ENCODE results near the gene HHAT. TPM values are rescaled to one million over a fixed set of nuclear protein-coding genes. Genes with fewer than 3 reads are reported as not detected.
"Not testable (repeated sequence)": the region's sequence is repeated elsewhere in the genome, so short reads cannot be mapped to it uniquely, and the experiment has no call there.

The HHAT gene
- polyA plus RNA-seq, 4 donors, result 12.7 to 14.2 (median 13.9) TPM

- DNase-seq (ENCODE audit: low read depth in 4 of 4, low spot score in 2 of 4), result no peak
Observed at GRCh38 chr1:210384625-210385024, 55.9 kb downstream of the HHAT start.

GRCh38 chr1:210385228-210385627 is 56.5 kb downstream of the HHAT start:
- DNase-seq (ENCODE audit: low read depth in 4 of 4, low spot score in 2 of 4), result no peak

DNA sequence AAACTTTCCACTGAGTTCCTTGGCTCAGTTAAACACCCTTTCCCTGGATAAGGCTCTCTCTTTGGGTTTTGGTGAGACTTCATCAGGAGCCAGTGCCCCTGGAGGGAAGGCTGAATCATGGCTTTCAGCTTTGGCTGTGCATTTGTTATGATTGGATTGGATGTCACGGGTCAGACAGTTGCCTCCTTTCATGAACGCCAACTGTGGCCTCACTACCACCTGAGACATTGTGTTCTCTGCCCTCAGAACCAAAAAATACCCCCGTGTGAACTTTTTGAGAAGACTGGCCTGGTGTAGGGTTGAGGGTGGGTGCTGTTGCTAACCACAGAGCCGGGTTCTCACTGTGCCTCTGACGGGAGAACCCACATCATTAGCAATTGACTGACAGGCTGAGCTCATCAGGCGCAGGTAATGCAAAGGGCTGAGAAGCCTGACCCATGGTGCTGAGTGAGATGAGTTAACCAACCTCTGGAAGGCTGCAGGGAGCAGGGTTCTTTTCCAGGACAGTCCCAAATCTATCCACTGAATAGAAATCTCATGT is 65.6 kb downstream of the HHAT start:
- DNase-seq (ENCODE audit: low read depth in 4 of 4, low spot score in 2 of 4), result no peak

DNA sequence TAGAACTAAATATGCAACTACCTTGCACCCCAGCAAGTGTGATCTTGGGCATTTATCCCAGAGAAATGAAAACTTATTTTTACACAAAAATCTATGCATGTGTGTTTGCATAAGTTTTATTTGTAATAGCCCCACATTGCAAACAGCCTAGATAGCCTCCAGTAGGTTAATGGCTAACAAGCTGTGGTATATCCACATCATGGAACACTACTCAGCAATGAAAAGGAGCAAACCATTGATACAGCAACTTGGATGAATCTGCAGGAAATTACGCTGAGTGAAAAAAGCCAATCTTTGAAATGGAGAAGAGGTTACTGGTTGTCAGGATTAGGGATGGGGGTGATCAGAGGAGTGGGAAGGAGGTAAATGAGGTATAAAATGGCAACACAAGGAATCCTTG is 67.8 kb downstream of the HHAT start:
- DNase-seq (ENCODE audit: low read depth in 4 of 4, low spot score in 2 of 4), result no peak

- DNase-seq (ENCODE audit: low read depth in 4 of 4, low spot score in 2 of 4), result no peak
Observed at GRCh38 chr1:210397252-210397651, 68.5 kb downstream of the HHAT start.

DNA sequence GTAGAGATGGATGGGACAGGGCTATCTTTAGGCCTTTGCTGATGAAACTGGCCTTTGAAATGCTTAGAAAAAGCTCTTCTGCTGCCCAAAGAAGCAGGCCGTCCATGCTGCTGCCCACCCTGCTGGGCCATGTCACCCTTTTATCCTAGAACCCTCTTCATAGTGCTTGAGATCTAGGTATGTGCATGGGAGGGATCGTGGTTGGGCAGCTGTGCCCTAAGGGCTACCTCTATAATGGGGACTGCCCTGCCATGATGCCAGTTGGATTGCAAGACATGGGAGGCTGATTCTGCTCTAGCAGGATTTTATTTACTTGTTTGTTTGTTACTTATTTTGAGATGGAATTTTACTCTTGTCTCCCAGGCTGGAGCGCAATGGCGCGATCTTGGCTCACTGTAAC is 69.0 kb downstream of the HHAT start:
- DNase-seq (ENCODE audit: low read depth in 4 of 4, low spot score in 2 of 4), result no peak

GRCh38 chr1:210398466-210398865 is 69.8 kb downstream of the HHAT start:
- no peak for DNase-seq (ENCODE audit: low read depth in 4 of 4, low spot score in 2 of 4)

DNA sequence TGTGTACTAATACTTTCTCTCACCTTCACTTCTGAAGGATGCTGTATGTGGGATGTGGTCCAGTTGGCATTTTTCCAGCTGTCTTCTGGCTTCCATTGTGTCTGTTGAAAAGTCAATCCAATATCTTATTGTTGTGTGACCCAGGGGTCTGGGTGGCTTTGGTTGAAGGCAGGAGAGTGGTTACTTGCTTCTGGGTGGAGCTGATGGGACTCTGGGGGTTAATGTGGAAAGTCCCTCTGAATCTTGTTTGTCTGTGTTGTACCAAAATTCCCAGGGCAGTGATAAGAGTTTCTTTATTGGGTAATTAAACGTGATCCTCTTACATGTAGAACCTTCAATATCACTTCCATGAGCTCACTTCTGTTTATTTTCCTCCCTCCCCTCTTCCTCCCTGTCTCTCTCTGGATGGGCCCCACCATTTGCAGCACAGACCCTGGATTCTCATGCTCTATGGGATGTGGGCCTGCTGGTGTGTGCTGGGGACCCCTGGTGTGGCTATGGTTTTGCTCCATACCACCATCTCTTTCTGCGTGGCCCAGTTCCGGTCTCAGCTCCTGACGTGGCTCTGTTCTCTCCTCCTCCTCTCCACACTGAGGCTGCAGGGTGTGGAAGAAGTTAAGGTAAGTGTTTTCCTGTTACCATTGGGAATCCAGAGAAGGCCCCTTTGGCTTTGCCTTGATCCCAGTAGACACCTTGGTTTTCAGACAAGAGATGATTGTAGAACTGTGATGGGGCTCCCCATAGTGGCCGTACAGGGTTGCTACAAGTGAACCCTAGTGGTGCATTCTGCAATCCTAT is 71.5 kb downstream of the HHAT start:
- peak in 2 of 4 donors; percentile 13 to 24 for DNase-seq (ENCODE audit: low read depth in 4 of 4, low spot score in 2 of 4)

DNA sequence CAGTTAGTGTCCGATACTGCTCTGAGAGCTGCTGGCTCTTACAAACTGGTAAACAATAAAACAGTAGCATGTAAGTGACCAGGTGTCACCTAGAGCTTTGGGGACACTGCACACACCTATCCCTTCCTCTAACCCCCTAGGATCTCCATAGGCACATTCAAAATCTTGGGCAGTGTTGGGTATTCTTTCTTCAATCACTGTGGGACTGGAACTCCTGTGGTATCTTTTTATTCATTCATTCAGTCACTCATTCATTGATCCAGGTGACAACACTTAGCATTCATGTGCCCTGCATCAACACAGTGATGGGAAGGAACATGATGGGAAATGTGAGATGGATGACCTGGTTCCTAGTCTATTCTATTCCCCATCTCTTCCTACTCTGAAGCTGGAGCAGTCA is 73.9 kb downstream of the HHAT start:
- no peak for DNase-seq (ENCODE audit: low read depth in 4 of 4, low spot score in 2 of 4)

DNA sequence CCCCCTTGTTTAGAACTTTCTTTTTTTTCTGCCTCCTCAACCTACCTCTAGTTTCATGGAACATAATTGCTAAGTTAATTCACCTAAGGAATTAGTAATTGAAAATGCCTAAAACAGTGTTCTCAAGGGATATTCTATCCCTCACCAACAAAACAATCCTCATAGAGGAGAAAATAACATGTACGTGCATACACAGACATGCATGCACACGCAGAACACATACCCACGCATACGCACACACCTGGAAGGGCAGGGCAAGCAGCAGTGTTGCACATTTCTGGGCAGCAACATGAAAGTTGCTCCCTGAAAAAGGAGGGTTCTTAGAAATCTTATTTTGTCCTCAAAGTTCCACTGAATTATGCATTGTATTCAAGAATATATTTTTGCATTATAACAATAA is 76.6 kb downstream of the HHAT start:
- DNase-seq (ENCODE audit: low read depth in 4 of 4, low spot score in 2 of 4), result no peak

- DNase-seq (ENCODE audit: low read depth in 4 of 4, low spot score in 2 of 4), result not testable (repeated sequence)
Observed at GRCh38 chr1:210406341-210406740, 77.6 kb downstream of the HHAT start.

DNA sequence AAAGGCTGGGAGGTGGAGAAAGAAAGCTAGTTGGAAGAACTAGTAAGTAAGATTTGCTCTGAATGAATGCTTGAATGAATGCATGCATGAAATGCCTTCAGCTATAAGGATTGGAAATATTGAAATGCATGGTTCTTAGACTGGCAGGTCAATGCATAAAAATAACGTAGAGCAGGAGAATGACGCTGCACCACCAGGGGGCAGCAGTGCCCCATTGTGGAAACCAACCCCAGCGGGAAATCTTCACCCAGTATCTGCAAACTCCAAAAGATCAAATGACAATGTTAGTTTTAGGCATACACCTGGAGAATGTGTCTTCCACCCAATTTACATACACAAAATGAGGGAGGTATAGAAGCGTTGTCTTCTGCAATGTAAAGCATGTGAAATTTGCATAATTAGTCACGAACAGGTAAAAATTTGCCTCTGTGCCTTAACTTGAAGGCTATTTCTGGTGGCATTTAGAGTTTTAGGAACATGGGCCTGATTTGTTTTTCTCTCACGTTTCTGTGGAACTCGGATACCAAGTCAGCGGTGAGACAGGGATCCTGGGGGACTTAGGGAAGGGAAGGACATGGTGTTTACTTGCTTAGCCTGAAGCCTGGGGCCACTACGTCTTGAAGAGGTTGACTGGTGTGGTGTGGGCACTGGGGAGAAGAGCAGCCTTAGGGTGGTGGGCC is 78.6 kb downstream of the HHAT start:
- peak; percentile 21 to 37 (median 32) for DNase-seq (ENCODE audit: low read depth in 4 of 4, low spot score in 2 of 4)

DNA sequence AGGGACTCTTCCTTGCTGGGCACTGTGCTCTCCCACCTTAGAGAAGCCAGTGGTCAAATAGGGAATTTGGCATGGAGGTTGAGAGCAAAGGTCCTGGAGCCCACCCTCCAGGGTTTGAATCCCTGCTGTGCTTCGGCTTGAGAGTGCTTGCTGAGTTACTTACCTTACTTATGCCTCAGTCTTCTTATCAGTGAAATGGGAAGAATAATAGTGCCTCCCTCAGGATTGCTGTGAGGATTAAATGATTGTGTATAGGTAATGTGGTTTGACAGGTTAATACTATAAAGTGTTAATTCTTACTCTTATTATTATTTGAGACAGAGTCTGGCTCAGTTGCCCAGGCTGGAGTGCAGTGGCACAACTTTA is 79.2 kb downstream of the HHAT start:
- no peak for DNase-seq (ENCODE audit: low read depth in 4 of 4, low spot score in 2 of 4)

DNA sequence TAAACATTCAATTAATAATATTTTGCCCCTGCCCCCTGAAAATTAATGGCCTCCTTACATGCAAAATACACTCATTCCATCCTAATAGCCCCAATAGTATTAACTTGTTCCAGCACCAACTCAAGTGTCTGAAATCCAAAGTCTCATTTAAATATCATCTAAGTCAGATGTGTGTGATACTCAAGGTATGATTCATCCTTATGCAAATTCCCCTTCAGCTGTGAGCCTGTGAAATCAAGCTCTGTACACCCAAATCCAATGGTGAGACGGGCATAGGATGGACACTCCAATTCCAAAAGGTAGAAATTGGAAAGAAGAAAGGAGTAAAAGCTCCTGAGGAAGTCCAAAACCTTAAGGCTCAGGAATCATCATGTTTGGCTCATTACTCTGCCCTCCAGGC is 83.5 kb downstream of the HHAT start:
- DNase-seq (ENCODE audit: low read depth in 4 of 4, low spot score in 2 of 4), result no peak

GRCh38 chr1:210413951-210414350 is 85.2 kb downstream of the HHAT start:
- no peak for DNase-seq (ENCODE audit: low read depth in 4 of 4, low spot score in 2 of 4)

- no peak for DNase-seq (ENCODE audit: low read depth in 4 of 4, low spot score in 2 of 4)
Observed at GRCh38 chr1:210415846-210416448, 87.2 kb downstream of the HHAT start.

- no peak for DNase-seq (ENCODE audit: low read depth in 4 of 4, low spot score in 2 of 4)
Observed at GRCh38 chr1:210416681-210417080, 88.0 kb downstream of the HHAT start.

GRCh38 chr1:210417881-210418280 is 89.2 kb downstream of the HHAT start:
- no peak for DNase-seq (ENCODE audit: low read depth in 4 of 4, low spot score in 2 of 4)

- DNase-seq (ENCODE audit: low read depth in 4 of 4, low spot score in 2 of 4), result no peak
Observed at GRCh38 chr1:210418863-210419650, 90.4 kb downstream of the HHAT start.

DNA sequence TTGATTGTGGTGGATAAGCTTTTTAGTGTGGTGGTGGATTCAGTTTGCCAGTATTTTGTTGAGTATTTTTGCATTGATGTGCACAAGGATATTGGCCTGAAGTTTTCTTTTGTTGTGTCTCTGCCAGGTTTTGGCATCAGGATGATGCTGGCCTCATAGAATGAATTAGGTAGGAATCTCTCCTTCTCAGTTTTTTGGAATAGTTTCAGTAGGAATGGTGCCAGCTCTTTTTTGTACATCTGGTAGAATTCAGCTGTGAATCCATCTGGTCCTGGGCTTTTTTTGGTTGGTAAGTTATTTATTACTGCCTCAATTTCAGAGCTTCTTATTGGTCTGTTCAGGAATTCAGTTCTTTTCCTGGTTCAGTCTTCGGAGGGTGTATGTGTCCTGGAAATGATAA is 98.0 kb downstream of the HHAT start:
- not testable (repeated sequence) for DNase-seq (ENCODE audit: low read depth in 4 of 4, low spot score in 2 of 4)

- no peak for DNase-seq (ENCODE audit: low read depth in 4 of 4, low spot score in 2 of 4)
Observed at GRCh38 chr1:210428696-210429095, 100.0 kb downstream of the HHAT start.

Measured in left renal cortex interstitium (tissue), 4 donors.